OCI-LY1 (cell line): ENCODE results near the gene SPRED1.

Experiments
- H2AFZ ChIP-seq: fragments of 200-600 bp; sonication (generic), shearing (Covaris generic); 2 replicates; pipeline ENCODE4 v1.6.0; 2014; ENCODE audit warnings: antibody characterized with exemption, mild to moderate bottlenecking, low read length
- H3F3A ChIP-seq: fragments of 200-600 bp; sonication (generic), shearing (Covaris generic); 2 replicates; pipeline ENCODE4 v1.6.0; 2014; ENCODE audit warnings: mild to moderate bottlenecking, antibody characterized with exemption, low read length, moderate library complexity; ENCODE audit not compliant: insufficient read depth
- H3K27ac ChIP-seq: fragments of 200-600 bp; sonication (generic); 2 replicates; pipeline ENCODE4 v1.5.1; 2014; ENCODE audit warnings: low read length, mixed run types, mild to moderate bottlenecking, low read depth; ENCODE audit not compliant: poor library complexity, severe bottlenecking
- H3K27me3 ChIP-seq: fragments of 200-600 bp; sonication (generic); 2 replicates; pipeline ENCODE4 v1.6.0; 2014; ENCODE audit warnings: antibody characterized with exemption, mild to moderate bottlenecking, low read length, moderate library complexity; ENCODE audit not compliant: insufficient read depth
- H3K36me3 ChIP-seq: fragments of 200-600 bp; sonication (generic); 2 replicates; pipeline ENCODE4 v1.6.1; 2014; ENCODE audit warnings: mild to moderate bottlenecking, antibody characterized with exemption, low read length, moderate library complexity, mixed read lengths; ENCODE audit not compliant: insufficient read depth
- H3K4me1 ChIP-seq: fragments of 200-600 bp; sonication (generic); 2 replicates; pipeline ENCODE4 v1.5.1; 2014; ENCODE audit warnings: mild to moderate bottlenecking, low read length, moderate library complexity; ENCODE audit not compliant: insufficient read depth, severe bottlenecking
- H3K4me2 ChIP-seq: fragments of 200-600 bp; sonication (generic), shearing (Covaris generic); 2 replicates; pipeline ENCODE4 v1.6.1; 2014; ENCODE audit warnings: low read length
- H3K4me3 ChIP-seq: fragments of 200-600 bp; sonication (generic); 2 replicates; pipeline ENCODE4 v1.5.1; 2014; ENCODE audit warnings: low read length, low read depth, mild to moderate bottlenecking, mixed read lengths; ENCODE audit not compliant: poor library complexity, severe bottlenecking
- H3K79me2 ChIP-seq: fragments of 200-600 bp; shearing (Covaris generic); 2 replicates; pipeline ENCODE4 v1.6.1; 2016; ENCODE audit warnings: mixed run types, low read length, mixed read lengths; ENCODE audit not compliant: insufficient read depth
- H3K9ac ChIP-seq: fragments of 200-600 bp; sonication (generic), shearing (Covaris generic); 2 replicates; pipeline ENCODE4 v1.6.1; 2014; ENCODE audit warnings: mild to moderate bottlenecking, low read length, mixed read lengths
- H3K9me2 ChIP-seq: fragments of 200-600 bp; sonication (generic), shearing (Covaris generic); 2 replicates; pipeline ENCODE4 v1.6.1; 2014; ENCODE audit warnings: low read depth, mild to moderate bottlenecking, low read length, mixed read lengths
- H3K9me3 ChIP-seq: fragments of 200-600 bp; shearing (Covaris generic); 2 replicates; pipeline ENCODE4 v1.6.1; 2014; ENCODE audit warnings: low read length, mixed read lengths
- H4K20me1 ChIP-seq: fragments of 200-600 bp; sonication (generic), shearing (Covaris generic); 2 replicates; pipeline ENCODE4 v1.6.0; 2016; ENCODE audit warnings: mild to moderate bottlenecking, low read length; ENCODE audit not compliant: insufficient read depth
- EZH2 ChIP-seq: fragments of 200-600 bp; sonication (generic), shearing (Covaris generic); IDR thresholded peaks from 2 replicates; pipeline ENCODE4 v1.8.0; 2017; ENCODE audit warnings: borderline replicate concordance, mixed run types, mild to moderate bottlenecking, antibody characterized with exemption, low read length, moderate library complexity, mixed read lengths
- TF ChIP-seq, protein P1 (sequence below): fragments of 200-600 bp; sonication (generic), shearing (Covaris generic); IDR thresholded peaks from 2 replicates; pipeline ENCODE4 v1.5.1; 2017; ENCODE audit warnings: mild to moderate bottlenecking, antibody characterized with exemption, low read length, moderate library complexity, mixed read lengths

SPRED1 gene

DNA sequence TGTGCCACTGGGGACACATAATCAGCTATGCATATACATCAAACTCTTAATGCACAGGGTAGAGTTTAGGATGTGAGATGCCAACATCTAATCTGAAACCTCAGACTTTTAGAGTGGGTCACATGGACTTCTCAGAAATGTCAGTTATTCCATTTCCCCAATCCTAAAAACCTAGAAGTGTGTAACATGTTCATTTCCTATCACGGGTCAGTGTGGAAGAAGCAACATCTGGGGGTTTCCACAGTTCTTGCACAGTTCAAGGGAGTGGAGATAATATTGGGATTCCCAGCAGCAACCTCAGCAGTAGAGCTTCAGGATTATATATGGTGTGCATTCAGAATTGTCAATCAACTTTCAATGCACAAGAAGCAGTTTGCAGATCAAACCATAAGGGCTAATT is 44.4 kb upstream of the SPRED1 start:
- no peaks in the 10 kb centered on the region for H3K79me2 ChIP-seq
- no peak for TF ChIP-seq EZH2
- TF ChIP-seq, protein P1, sequence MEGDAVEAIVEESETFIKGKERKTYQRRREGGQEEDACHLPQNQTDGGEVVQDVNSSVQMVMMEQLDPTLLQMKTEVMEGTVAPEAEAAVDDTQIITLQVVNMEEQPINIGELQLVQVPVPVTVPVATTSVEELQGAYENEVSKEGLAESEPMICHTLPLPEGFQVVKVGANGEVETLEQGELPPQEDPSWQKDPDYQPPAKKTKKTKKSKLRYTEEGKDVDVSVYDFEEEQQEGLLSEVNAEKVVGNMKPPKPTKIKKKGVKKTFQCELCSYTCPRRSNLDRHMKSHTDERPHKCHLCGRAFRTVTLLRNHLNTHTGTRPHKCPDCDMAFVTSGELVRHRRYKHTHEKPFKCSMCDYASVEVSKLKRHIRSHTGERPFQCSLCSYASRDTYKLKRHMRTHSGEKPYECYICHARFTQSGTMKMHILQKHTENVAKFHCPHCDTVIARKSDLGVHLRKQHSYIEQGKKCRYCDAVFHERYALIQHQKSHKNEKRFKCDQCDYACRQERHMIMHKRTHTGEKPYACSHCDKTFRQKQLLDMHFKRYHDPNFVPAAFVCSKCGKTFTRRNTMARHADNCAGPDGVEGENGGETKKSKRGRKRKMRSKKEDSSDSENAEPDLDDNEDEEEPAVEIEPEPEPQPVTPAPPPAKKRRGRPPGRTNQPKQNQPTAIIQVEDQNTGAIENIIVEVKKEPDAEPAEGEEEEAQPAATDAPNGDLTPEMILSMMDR, result no peak
- H2AFZ ChIP-seq, result no peak overlapping the region
- H4K20me1 ChIP-seq, result no peaks in the 10 kb centered on the region
- H3K27ac ChIP-seq, result no peak overlapping the region
- no peaks in the 10 kb centered on the region for H3K4me1 ChIP-seq
- H3K9ac ChIP-seq, result no peak overlapping the region
- H3K4me3 ChIP-seq, result no peak overlapping the region
- H3K9me2 ChIP-seq, result no peaks in the 10 kb centered on the region
- no peaks in the 10 kb centered on the region for H3K36me3 ChIP-seq
- no peak overlapping the region for H3K4me2 ChIP-seq
- H3K27me3 ChIP-seq, result no peaks in the 10 kb centered on the region
- no peaks in the 10 kb centered on the region for H3F3A ChIP-seq
- no peaks in the 10 kb centered on the region for H3K9me3 ChIP-seq

DNA sequence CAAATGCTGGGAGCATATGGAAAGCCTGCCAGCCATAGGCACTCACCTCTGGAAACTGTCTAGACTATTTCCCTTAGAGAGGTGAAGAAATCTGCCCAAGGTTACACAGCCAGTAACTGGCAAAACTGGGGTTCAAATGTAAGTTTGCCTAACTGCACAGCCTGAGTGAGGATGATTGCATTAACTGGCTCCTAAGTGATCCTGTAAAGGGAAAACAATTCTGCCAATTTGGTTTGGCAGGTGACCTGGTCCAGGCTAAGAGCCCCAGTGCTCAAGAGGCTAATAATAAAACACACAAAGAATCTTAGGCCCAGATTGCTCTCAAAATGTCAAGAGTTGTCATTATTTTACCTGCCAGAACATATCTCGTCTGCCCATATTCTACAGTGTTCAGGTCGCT is 43.9 kb upstream of the SPRED1 start:
- no peak overlapping the region for H3K27ac ChIP-seq
- no peak for TF ChIP-seq EZH2
- TF ChIP-seq, protein P1, result no peak
- no peaks in the 10 kb centered on the region for H4K20me1 ChIP-seq

DNA sequence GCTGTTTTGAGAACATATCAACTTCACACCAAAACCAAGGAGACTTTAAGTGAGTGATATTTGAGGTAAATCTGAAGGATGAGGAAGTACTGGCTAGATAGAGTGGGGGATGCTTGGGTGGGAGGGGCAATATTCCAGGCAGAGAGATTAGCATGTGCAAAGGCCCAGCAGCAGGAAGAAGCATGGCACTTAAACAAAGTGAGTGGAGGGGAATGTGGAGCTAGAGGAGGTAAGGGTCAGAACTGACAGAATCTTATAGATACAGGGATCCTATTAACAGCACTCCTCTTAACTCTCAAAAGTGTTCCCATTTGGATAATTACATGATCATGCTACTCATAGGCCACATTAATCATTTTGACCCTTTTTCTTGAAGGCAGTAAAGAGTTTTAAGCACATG is 41.4 kb upstream of the SPRED1 start:
- H3K36me3 ChIP-seq, result no peaks in the 10 kb centered on the region
- no peak overlapping the region for H3K9ac ChIP-seq
- H3K79me2 ChIP-seq, result no peaks in the 10 kb centered on the region
- no peak overlapping the region for H2AFZ ChIP-seq
- no peaks in the 10 kb centered on the region for H3K4me1 ChIP-seq
- H4K20me1 ChIP-seq, result no peaks in the 10 kb centered on the region
- H3K27me3 ChIP-seq, result no peaks in the 10 kb centered on the region
- H3K9me3 ChIP-seq, result no peaks in the 10 kb centered on the region
- H3K4me3 ChIP-seq, result no peak overlapping the region
- no peak for TF ChIP-seq EZH2
- TF ChIP-seq, protein P1, result no peak
- H3F3A ChIP-seq, result no peaks in the 10 kb centered on the region
- no peaks in the 10 kb centered on the region for H3K9me2 ChIP-seq
- no peak overlapping the region for H3K27ac ChIP-seq
- no peak overlapping the region for H3K4me2 ChIP-seq

More for the DNA sequence above, 43.9 kb upstream of the SPRED1 start:
- Histone ChIP-seq H3K27me3 (no peaks in the 10 kb centered on the region), H3K4me1 (no peaks in the 10 kb centered on the region), H2AFZ (no peak overlapping the region), H3K4me3 (no peak overlapping the region), H3F3A (no peaks in the 10 kb centered on the region), H3K9me2 (no peaks in the 10 kb centered on the region), H3K9me3 (no peaks in the 10 kb centered on the region), H3K9ac (no peak overlapping the region), H3K36me3 (no peaks in the 10 kb centered on the region), H3K4me2 (no peak overlapping the region), H3K79me2 (no peaks in the 10 kb centered on the region)
